ENCODE data around the gene COA1. TPM values are rescaled to one million over a fixed set of nuclear protein-coding genes. Genes with fewer than 3 reads are reported as not detected.

The COA1 gene
- total and polyA plus RNA-seq, 9 of the 15 experiments (the other 6 are each of a cell fraction or from before 2014, with no cell fraction given), result 98.9 to 463 (median 181) TPM

GRCh38 chr7:43645699-43646226 is 83.6 kb downstream of the COA1 start:
- Histone ChIP-seq H3K27me3 (ENCODE audit: control insufficient read depth in 2 of 2, insufficient read depth in 2 of 2, low read length in 2 of 2) (no peaks in the 10 kb centered on the region), H3K4me2 (ENCODE audit: insufficient read depth, low read length) (no peak overlapping the region), H4K20me1 (replicated peaks; ENCODE audit: control insufficient read depth, insufficient read depth, low read length) (no peaks in the 10 kb centered on the region), H3K4me3 (no peak overlapping the region), H3K36me3 (ENCODE audit: control insufficient read depth, insufficient read depth, low read length) (peaks cover 85% of the 10 kb centered on the region; the same call in 2 of the 3 replicates), H3K27ac (ENCODE audit: extremely low read depth, low read depth, low read length) (no peak overlapping the region), H3K9me3 (replicated peaks; ENCODE audit: control insufficient read depth, insufficient read depth, low read depth, low read length) (no peaks in the 10 kb centered on the region), H3K79me2 (ENCODE audit: control insufficient read depth, insufficient read depth, low read length) (peaks cover 7% of the 10 kb centered on the region; the same call in 2 of the 3 replicates), H3K9ac (ENCODE audit: insufficient read depth in 1 of 2, low read depth in 2 of 2, low read length in 2 of 2) (no peak overlapping the region), H3K9me1 (ENCODE audit: control insufficient read depth, insufficient read depth, low read length) (no peaks in the 10 kb centered on the region), H3K4me1 (replicated peaks in 1 of 2; ENCODE audit: control insufficient read depth in 2 of 2, insufficient read depth in 2 of 2, low read length in 2 of 2) (no peaks in the 10 kb centered on the region), H2AFZ (ENCODE audit: low read depth, low read length) (no peak overlapping the region)
- FAIRE-seq (no peak), ATAC-seq (no peak), DNase-seq (ENCODE audit: extremely low read depth in 1 of 4, low spot score in 3 of 4) (no peak)
- BruUV-seq (replicated peaks), result no TSS peak
- POLR2A ChIA-PET, result interaction anchor here (0.7 to 1.1 kb wide), 2 partner anchors 14 to 20 kb away, joined by 3 read pairs; no protein-coding TSS in a partner anchor
- 83% methylated on average over 3 of the region's 3 CpGs for WGBS (ENCODE audit: insufficient coverage, low coverage, missing lambda C conversion rate)
- in situ Hi-C loops (cut with MboI) (no loop called here), intact Hi-C loops (cut with micrococcal nuclease) (no loop called here)
- CTCF ChIA-PET (ENCODE audit: low intra/inter-chr PET ratio), result no interaction called here
- no peak for TF ChIP-seq MED1 (CRISPR knock-in tag; IDR thresholded peaks at IDR 0.05; ENCODE audit: borderline replicate concordance)
- TF ChIP-seq NR1H2 (CRISPR knock-in tag; IDR thresholded peaks at IDR 0.05), result no peak
- TF ChIP-seq ZNF592 (IDR thresholded peaks at IDR 0.05), result no peak
- TF ChIP-seq ZNF212 (CRISPR knock-in tag; IDR thresholded peaks at IDR 0.05), result no peak
- no peak for TF ChIP-seq ZNF124 (CRISPR knock-in tag; IDR thresholded peaks at IDR 0.05)
- TF ChIP-seq PTBP1 (IDR thresholded peaks at IDR 0.05; ENCODE audit: low read depth, low read length), result no peak
- TF ChIP-seq STAT5B (CRISPR knock-in tag; IDR thresholded peaks at IDR 0.05), result no peak
- TF ChIP-seq HDAC2 (IDR thresholded peaks at IDR 0.05), result no peak
- TF ChIP-seq NFYB (IDR thresholded peaks at IDR 0.05; ENCODE audit: extremely low read depth, insufficient read length), result no peak
- no peak for TF ChIP-seq ESRRB (CRISPR knock-in tag; IDR thresholded peaks at IDR 0.05; ENCODE audit: borderline replicate concordance)
- no peak for TF ChIP-seq SRSF1 (IDR thresholded peaks at IDR 0.05; ENCODE audit: low read depth, low read length)
- no peak for TF ChIP-seq BMI1 (IDR thresholded peaks at IDR 0.05; ENCODE audit: low read length)
- TF ChIP-seq GABPA (tag; conservative IDR thresholded peaks at IDR 0.05; ENCODE audit: low read depth), result no peak
- no peak for TF ChIP-seq COPS2 (conservative IDR thresholded peaks at IDR 0.05)
- no peak for TF ChIP-seq CREBBP (IDR thresholded peaks at IDR 0.05; ENCODE audit: low read depth, low read length)
